ENCODE data around the gene ADK.

Gene ADK

GRCh38 chr10:74300666-74301065 lies 149.6 kb downstream of the ADK start:
- TF ChIP-seq CTCF (IDR thresholded peaks at IDR 0.05; ENCODE audit: insufficient read depth, missing control alignments) = no peak
- no peak for FAIRE-seq
- no peak for DNase-seq (ENCODE audit: insufficient read length, low spot score)

- DNase-seq (ENCODE audit: insufficient read length, low spot score) = no peak
- TF ChIP-seq CTCF (IDR thresholded peaks at IDR 0.05; ENCODE audit: insufficient read depth, missing control alignments) = no peak
- no peak for FAIRE-seq
These were observed 154.7 kb downstream of the ADK start for GRCh38 chr10:74305730-74306129.

- no peak for DNase-seq (ENCODE audit: insufficient read length, low spot score)
- FAIRE-seq = no peak
- TF ChIP-seq CTCF (IDR thresholded peaks at IDR 0.05; ENCODE audit: insufficient read depth, missing control alignments) = no peak
These were observed 155.4 kb downstream of the ADK start for GRCh38 chr10:74306227-74306982.

GRCh38 chr10:74307061-74307651 lies 156.1 kb downstream of the ADK start:
- no peak for TF ChIP-seq CTCF (IDR thresholded peaks at IDR 0.05; ENCODE audit: insufficient read depth, missing control alignments)
- FAIRE-seq (no peak), DNase-seq (ENCODE audit: insufficient read length, low spot score) (no peak)

GRCh38 chr10:74310652-74311257 lies 159.7 kb downstream of the ADK start:
- FAIRE-seq (no peak), DNase-seq (ENCODE audit: insufficient read length, low spot score) (no peak)
- TF ChIP-seq CTCF (IDR thresholded peaks at IDR 0.05; ENCODE audit: insufficient read depth, missing control alignments) = no peak

- no peak for FAIRE-seq
- TF ChIP-seq CTCF (IDR thresholded peaks at IDR 0.05; ENCODE audit: insufficient read depth, missing control alignments) = no peak
These were observed 163.1 kb downstream of the ADK start for GRCh38 chr10:74314166-74314565.

GRCh38 chr10:74320026-74320425 lies 169.0 kb downstream of the ADK start:
- DNase-seq (ENCODE audit: insufficient read length, low spot score) = no peak
- no peak for TF ChIP-seq CTCF (IDR thresholded peaks at IDR 0.05; ENCODE audit: insufficient read depth, missing control alignments)
- FAIRE-seq = no peak

More at GRCh38 chr10:74314166-74314565, 163.1 kb downstream of the ADK start:
- DNase-seq (ENCODE audit: insufficient read length, low spot score) = no peak
